GM21390 (cell line): Measurements from ENCODE around the gene HADHB.
A peak's percentile ranks its signal among the peaks of the same experiment; 100 is the strongest.
"Not testable (repeated sequence)": the region's sequence is repeated elsewhere in the genome, so short reads cannot be mapped to it uniquely, and the experiment has no call there.

Experiments used
- ATAC-seq: cut with Tn5 transposase; IDR thresholded peaks from one replicate; pipeline ENCODE4 v1.9.1; 2021; ENCODE audit not compliant: unreplicated experiment

Gene HADHB

GRCh38 chr2:26326514-26326913 is 81.8 kb downstream of the HADHB start:
- no peak for ATAC-seq

GRCh38 chr2:26327291-26328272 is 82.8 kb downstream of the HADHB start:
- no peak for ATAC-seq

- ATAC-seq = not testable (repeated sequence)
These were observed 84.3 kb downstream of the HADHB start for GRCh38 chr2:26329083-26329482.

GRCh38 chr2:26330114-26330549 is 85.4 kb downstream of the HADHB start:
- ATAC-seq = peak; percentile 51

GRCh38 chr2:26330604-26331003 is 85.9 kb downstream of the HADHB start:
- ATAC-seq = no peak

GRCh38 chr2:26331321-26331720 is 86.6 kb downstream of the HADHB start:
- not testable (repeated sequence) for ATAC-seq

GRCh38 chr2:26333293-26333692 is 88.6 kb downstream of the HADHB start:
- ATAC-seq = no peak

- ATAC-seq = no peak
These were observed 90.5 kb downstream of the HADHB start for GRCh38 chr2:26335231-26335630.

- no peak for ATAC-seq
These were observed 92.0 kb downstream of the HADHB start for GRCh38 chr2:26336719-26337118.

- no peak for ATAC-seq
These were observed 92.6 kb downstream of the HADHB start for GRCh38 chr2:26337298-26337697.
